ENCODE measurements around the gene GM2A.

GM2A gene

GRCh38 chr5:151214614-151215545 is 38.1 kb upstream of the GM2A start:
- TF ChIP-seq ARNTL (CRISPR knock-in tag; IDR thresholded peaks at IDR 0.05; ENCODE audit: borderline replicate concordance, low read depth) (no peak), PPARA (CRISPR knock-in tag; IDR thresholded peaks at IDR 0.05; ENCODE audit: borderline replicate concordance) (no peak), ESRRG (CRISPR knock-in tag; IDR thresholded peaks at IDR 0.05) (no peak), SNAI2 (CRISPR knock-in tag; IDR thresholded peaks at IDR 0.05) (no peak), ISL1 (CRISPR knock-in tag; IDR thresholded peaks at IDR 0.05) (no peak), ZNF70 (CRISPR knock-in tag; IDR thresholded peaks at IDR 0.05) (no peak), ZC3H10 (CRISPR knock-in tag; IDR thresholded peaks at IDR 0.05) (no peak), RARB (CRISPR knock-in tag; IDR thresholded peaks at IDR 0.05) (no peak), ZFP3 (CRISPR knock-in tag; IDR thresholded peaks at IDR 0.05) (no peak)
- TF ChIP-seq, protein P1, sequence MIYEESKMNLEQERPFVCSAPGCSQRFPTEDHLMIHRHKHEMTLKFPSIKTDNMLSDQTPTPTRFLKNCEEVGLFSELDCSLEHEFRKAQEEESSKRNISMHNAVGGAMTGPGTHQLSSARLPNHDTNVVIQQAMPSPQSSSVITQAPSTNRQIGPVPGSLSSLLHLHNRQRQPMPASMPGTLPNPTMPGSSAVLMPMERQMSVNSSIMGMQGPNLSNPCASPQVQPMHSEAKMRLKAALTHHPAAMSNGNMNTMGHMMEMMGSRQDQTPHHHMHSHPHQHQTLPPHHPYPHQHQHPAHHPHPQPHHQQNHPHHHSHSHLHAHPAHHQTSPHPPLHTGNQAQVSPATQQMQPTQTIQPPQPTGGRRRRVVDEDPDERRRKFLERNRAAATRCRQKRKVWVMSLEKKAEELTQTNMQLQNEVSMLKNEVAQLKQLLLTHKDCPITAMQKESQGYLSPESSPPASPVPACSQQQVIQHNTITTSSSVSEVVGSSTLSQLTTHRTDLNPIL (CRISPR knock-in tag; IDR thresholded peaks at IDR 0.05; ENCODE audit: low read depth), result no peak
- TF ChIP-seq, protein P2, sequence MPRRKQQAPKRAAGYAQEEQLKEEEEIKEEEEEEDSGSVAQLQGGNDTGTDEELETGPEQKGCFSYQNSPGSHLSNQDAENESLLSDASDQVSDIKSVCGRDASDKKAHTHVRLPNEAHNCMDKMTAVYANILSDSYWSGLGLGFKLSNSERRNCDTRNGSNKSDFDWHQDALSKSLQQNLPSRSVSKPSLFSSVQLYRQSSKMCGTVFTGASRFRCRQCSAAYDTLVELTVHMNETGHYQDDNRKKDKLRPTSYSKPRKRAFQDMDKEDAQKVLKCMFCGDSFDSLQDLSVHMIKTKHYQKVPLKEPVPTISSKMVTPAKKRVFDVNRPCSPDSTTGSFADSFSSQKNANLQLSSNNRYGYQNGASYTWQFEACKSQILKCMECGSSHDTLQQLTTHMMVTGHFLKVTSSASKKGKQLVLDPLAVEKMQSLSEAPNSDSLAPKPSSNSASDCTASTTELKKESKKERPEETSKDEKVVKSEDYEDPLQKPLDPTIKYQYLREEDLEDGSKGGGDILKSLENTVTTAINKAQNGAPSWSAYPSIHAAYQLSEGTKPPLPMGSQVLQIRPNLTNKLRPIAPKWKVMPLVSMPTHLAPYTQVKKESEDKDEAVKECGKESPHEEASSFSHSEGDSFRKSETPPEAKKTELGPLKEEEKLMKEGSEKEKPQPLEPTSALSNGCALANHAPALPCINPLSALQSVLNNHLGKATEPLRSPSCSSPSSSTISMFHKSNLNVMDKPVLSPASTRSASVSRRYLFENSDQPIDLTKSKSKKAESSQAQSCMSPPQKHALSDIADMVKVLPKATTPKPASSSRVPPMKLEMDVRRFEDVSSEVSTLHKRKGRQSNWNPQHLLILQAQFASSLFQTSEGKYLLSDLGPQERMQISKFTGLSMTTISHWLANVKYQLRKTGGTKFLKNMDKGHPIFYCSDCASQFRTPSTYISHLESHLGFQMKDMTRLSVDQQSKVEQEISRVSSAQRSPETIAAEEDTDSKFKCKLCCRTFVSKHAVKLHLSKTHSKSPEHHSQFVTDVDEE (CRISPR knock-in tag; IDR thresholded peaks at IDR 0.05), result no peak
- TF ChIP-seq, protein P3, sequence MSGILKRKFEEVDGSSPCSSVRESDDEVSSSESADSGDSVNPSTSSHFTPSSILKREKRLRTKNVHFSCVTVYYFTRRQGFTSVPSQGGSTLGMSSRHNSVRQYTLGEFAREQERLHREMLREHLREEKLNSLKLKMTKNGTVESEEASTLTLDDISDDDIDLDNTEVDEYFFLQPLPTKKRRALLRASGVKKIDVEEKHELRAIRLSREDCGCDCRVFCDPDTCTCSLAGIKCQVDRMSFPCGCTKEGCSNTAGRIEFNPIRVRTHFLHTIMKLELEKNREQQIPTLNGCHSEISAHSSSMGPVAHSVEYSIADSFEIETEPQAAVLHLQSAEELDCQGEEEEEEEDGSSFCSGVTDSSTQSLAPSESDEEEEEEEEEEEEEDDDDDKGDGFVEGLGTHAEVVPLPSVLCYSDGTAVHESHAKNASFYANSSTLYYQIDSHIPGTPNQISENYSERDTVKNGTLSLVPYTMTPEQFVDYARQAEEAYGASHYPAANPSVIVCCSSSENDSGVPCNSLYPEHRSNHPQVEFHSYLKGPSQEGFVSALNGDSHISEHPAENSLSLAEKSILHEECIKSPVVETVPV (CRISPR knock-in tag; IDR thresholded peaks at IDR 0.05), result no peak
- ATAC-seq, result no peak

- no peak for ATAC-seq
- TF ChIP-seq, protein P2 (CRISPR knock-in tag; IDR thresholded peaks at IDR 0.05), result no peak
- TF ChIP-seq RARB (CRISPR knock-in tag; IDR thresholded peaks at IDR 0.05) (no peak), ARNTL (CRISPR knock-in tag; IDR thresholded peaks at IDR 0.05; ENCODE audit: borderline replicate concordance, low read depth) (no peak), GLIS3 (CRISPR knock-in tag; IDR thresholded peaks at IDR 0.05) (no peak), ZNF70 (CRISPR knock-in tag; IDR thresholded peaks at IDR 0.05) (no peak), ESRRG (CRISPR knock-in tag; IDR thresholded peaks at IDR 0.05) (no peak), SNAI2 (CRISPR knock-in tag; IDR thresholded peaks at IDR 0.05) (no peak), PPARA (CRISPR knock-in tag; IDR thresholded peaks at IDR 0.05; ENCODE audit: borderline replicate concordance) (no peak), ZNF8 (CRISPR knock-in tag; IDR thresholded peaks at IDR 0.05) (no peak), CSDC2 (CRISPR knock-in tag; IDR thresholded peaks at IDR 0.05) (no peak), TOX (CRISPR knock-in tag; IDR thresholded peaks at IDR 0.05; ENCODE audit: borderline replicate concordance) (no peak), ISL1 (CRISPR knock-in tag; IDR thresholded peaks at IDR 0.05) (no peak), PATZ1 (CRISPR knock-in tag; IDR thresholded peaks at IDR 0.05; ENCODE audit: borderline replicate concordance) (no peak), ZC3H10 (CRISPR knock-in tag; IDR thresholded peaks at IDR 0.05) (no peak)
- TF ChIP-seq, protein P3 (CRISPR knock-in tag; IDR thresholded peaks at IDR 0.05), result no peak
- TF ChIP-seq, protein P1 (CRISPR knock-in tag; IDR thresholded peaks at IDR 0.05; ENCODE audit: low read depth), result no peak
- TF ChIP-seq, protein P4, sequence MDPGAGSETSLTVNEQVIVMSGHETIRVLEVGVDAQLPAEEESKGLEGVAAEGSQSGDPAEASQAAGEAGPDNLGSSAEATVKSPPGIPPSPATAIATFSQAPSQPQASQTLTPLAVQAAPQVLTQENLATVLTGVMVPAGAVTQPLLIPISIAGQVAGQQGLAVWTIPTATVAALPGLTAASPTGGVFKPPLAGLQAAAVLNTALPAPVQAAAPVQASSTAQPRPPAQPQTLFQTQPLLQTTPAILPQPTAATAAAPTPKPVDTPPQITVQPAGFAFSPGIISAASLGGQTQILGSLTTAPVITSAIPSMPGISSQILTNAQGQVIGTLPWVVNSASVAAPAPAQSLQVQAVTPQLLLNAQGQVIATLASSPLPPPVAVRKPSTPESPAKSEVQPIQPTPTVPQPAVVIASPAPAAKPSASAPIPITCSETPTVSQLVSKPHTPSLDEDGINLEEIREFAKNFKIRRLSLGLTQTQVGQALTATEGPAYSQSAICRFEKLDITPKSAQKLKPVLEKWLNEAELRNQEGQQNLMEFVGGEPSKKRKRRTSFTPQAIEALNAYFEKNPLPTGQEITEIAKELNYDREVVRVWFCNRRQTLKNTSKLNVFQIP (CRISPR knock-in tag; IDR thresholded peaks at IDR 0.05; ENCODE audit: borderline replicate concordance, low read depth), result no peak
Observed at GRCh38 chr5:151215546-151215880, 37.5 kb upstream of the GM2A start.
